Aorta (tissue), 5 donors: ENCODE data around the gene ZNF514. TPM values are rescaled to one million over a fixed set of nuclear protein-coding genes. Genes with fewer than 3 reads are reported as not detected.
A peak's percentile ranks its signal among the peaks of the same experiment; 100 is the strongest.
"Not testable (repeated sequence)": the region's sequence is repeated elsewhere in the genome, so short reads cannot be mapped to it uniquely, and the experiment has no call there.

Experiments used
- ATAC-seq: fragments of 200-7000 bp; cut with Tn5 transposase; one replicate; pipeline ENCODE4 v1.9.1; 2022; ENCODE audit warnings: moderate library complexity; ENCODE audit not compliant: low FRiP score
- DNase-seq, 2 donors: peaks; one replicate each; pipeline ENCODE4 v3.0.0-alpha.2; 2020
- H3K27ac ChIP-seq, 2 donors: one replicate each; pipeline ENCODE4 v1.5.1; 2013; ENCODE audit warnings: low read length in 2 of 2, mild to moderate bottlenecking in 2 of 2, moderate library complexity in 2 of 2, control low read depth in 1 of 2, inconsistent platforms in 1 of 2, low read depth in 1 of 2
- H3K27me3 ChIP-seq, 2 donors: one replicate each; pipeline ENCODE4 v1.6.1; 2013; ENCODE audit warnings: control low read depth in 1 of 2, low read length in 1 of 2, mild to moderate bottlenecking in 1 of 2, moderate library complexity in 1 of 2; ENCODE audit not compliant: insufficient read depth in 2 of 2, control insufficient read depth in 1 of 2
- H3K36me3 ChIP-seq, 2 donors: one replicate each; pipeline ENCODE4 v1.6.1; 2013; ENCODE audit warnings: control low read depth in 1 of 2, low read length in 1 of 2, mild to moderate bottlenecking in 1 of 2; ENCODE audit not compliant: insufficient read depth in 2 of 2, control insufficient read depth in 1 of 2
- H3K4me1 ChIP-seq, 2 donors: one replicate each; pipeline ENCODE4 v1.6.1; 2013; ENCODE audit warnings: low read length in 2 of 2, control low read depth in 1 of 2, mild to moderate bottlenecking in 1 of 2, moderate library complexity in 1 of 2; ENCODE audit not compliant: insufficient read depth in 2 of 2, control insufficient read depth in 1 of 2
- H3K4me3 ChIP-seq, 2 donors: one replicate each; pipeline ENCODE4 v1.5.1; 2013; ENCODE audit warnings: low read length in 2 of 2, control low read depth in 1 of 2, mild to moderate bottlenecking in 1 of 2
- H3K9me3 ChIP-seq: one replicate; pipeline ENCODE4 v1.6.1; 2013; ENCODE audit warnings: mild to moderate bottlenecking, low read length; ENCODE audit not compliant: control insufficient read depth
- WGBS, 2 donors: extraction: QIAGEN DNeasy Blood & Tissue Kit; methylation state at CpG; one replicate each; pipeline ENCODE4 v1.1.7; 2013; 5-methylcytosine and 5-hydroxymethylcytosine counted together
- intact Hi-C, 2 donors: fragments of 100-400 bp; cut with DNase I; formaldehyde crosslinking; loops; one replicate each; pipeline versions ENCODE4 v1.14.2 to v1.15.0; 2022
- polyA plus RNA-seq, 2 donors: library from polyadenylated mRNA; stranded (reverse); fragments of 200-250 nt; gene quantifications; one replicate each; pipeline ENCODE4 v1.2.3, GENCODE V29; 2013
- total RNA-seq, 2 donors: library from RNA; stranded (reverse); fragmentation: NEBNext Ultra II Directional; extraction: Animal tissue kit (Norgen Biotek cat#: 25700); gene quantifications; one replicate each; pipeline ENCODE4 v1.2.1, GENCODE V29; 2021
- donor health status: healthy with polysubstance abuse.
- donor health status: Bipolar disorder and iron deficiency.
- donor health status: DM: no; HTN: no; CAD: no.
- donor health status: DM: no; HTN: no; CAD: no.
- donor health status: DM: yes; HTN: yes; CAD: no.

The ZNF514 gene
- total and polyA plus RNA-seq, 4 donors, result 7.6 to 30.7 (median 15.4) TPM

- H3K4me3 ChIP-seq, result no peak overlapping the region
- no peaks in the 10 kb centered on the region for H3K27me3 ChIP-seq
- H3K27ac ChIP-seq, result no peak overlapping the region
- peaks cover 3% of the 10 kb centered on the region in 2 donors for H3K36me3 ChIP-seq
- 13 to 16% methylated on average over 7 of the region's 7 CpGs for WGBS, 2 donors
- no peaks in the 10 kb centered on the region for H3K9me3 ChIP-seq
- no peaks in the 10 kb centered on the region for H3K4me1 ChIP-seq
- peak; percentile 66 to 77 for DNase-seq
- intact Hi-C loops, result no loop called here
- no peak for ATAC-seq
Measured at GRCh38 chr2:95115418-95115817, 44.2 kb downstream of the ZNF514 start.

- H3K36me3 ChIP-seq, result peaks cover 5 to 11% of the 10 kb centered on the region in 2 donors
- 95 to 97% methylated on average over 7 of the region's 7 CpGs for WGBS, 2 donors
Measured at GRCh38 chr2:95113464-95113863, 46.2 kb downstream of the ZNF514 start.

DNA sequence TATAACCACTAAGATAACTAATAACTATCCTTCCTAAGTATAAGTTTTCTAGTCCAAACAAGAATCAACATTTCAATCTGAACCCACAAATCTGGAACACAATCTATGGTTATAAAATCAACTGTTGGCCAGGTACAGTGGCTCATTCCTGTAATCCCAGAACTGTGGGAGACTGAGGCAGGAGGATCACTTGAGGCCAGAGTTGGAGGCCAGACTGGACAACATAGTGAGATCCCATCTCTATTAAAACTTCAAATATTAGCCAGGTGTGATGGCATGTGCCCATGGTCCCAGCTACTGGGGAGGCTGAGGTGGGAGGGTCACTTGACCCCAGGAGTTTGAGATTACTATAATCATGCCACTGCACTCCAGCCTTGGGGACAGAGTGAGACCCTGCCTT, 49.3 kb downstream of the ZNF514 start:
- H3K4me3 ChIP-seq, result no peak overlapping the region
- no peaks in the 10 kb centered on the region for H3K9me3 ChIP-seq
- intact Hi-C loops, result no loop called here
- ATAC-seq (no peak), DNase-seq (no peak)
- no peaks in the 10 kb centered on the region for H3K27me3 ChIP-seq
- no peak overlapping the region for H3K27ac ChIP-seq
- H3K4me1 ChIP-seq, result no peaks in the 10 kb centered on the region
- H3K36me3 ChIP-seq, result peaks cover 8 to 11% of the 10 kb centered on the region in 2 donors

More at GRCh38 chr2:95113464-95113863, 46.2 kb downstream of the ZNF514 start:
- no peak for ATAC-seq
- Histone ChIP-seq H3K4me1 (no peaks in the 10 kb centered on the region), H3K4me3 (no peak overlapping the region), H3K27ac (no peak overlapping the region), H3K9me3 (no peaks in the 10 kb centered on the region), H3K27me3 (no peaks in the 10 kb centered on the region)
- no peak for DNase-seq
- intact Hi-C loops, result no loop called here

DNA sequence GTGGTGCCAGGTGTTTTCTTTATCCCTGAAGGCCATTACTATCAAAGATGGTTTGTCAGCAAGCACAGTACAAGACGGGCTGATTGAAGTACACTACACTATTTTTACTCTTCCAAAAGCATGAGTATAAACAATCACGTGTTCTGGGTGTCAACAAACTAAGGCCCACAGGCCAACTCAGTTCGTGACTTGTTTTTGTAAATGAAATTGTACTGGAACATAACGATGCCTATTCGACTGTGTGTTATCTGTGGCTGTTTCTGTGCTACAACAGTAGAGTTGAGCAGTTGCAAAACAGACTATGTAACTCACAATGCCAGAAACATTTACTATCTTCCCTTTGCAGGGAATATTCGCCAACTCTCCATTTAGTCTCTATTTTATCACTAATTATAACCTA, 50.4 kb downstream of the ZNF514 start:
- intact Hi-C loops, result no loop called here
- no peak for ATAC-seq
- WGBS, 2 donors, result 86% methylated on average over 6 of the region's 6 CpGs
- DNase-seq, result no peak
- Histone ChIP-seq H3K36me3 (peaks cover 7 to 11% of the 10 kb centered on the region in 2 donors), H3K4me3 (no peak overlapping the region), H3K27me3 (no peaks in the 10 kb centered on the region), H3K27ac (no peak overlapping the region), H3K4me1 (no peaks in the 10 kb centered on the region), H3K9me3 (no peaks in the 10 kb centered on the region)

DNA sequence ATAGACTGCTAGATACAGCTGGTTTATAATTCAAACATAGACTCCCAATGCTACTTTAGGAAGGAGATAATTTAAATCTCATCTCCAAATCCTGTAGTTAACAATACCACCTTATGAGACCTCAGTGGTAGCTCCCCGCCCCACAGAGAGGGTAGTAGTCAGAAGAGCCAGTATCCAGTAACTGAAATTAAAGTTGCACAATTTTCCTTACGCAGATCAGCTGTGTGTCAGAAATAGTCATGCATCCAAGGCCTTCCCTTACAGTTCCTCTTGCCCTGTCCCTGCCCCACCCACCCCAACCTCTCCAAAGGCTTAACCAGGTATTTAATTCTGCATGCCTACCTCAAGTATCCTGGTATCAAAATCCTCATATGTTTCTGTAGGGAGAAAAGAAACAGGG, 53.6 kb downstream of the ZNF514 start:
- H3K4me3 ChIP-seq, result no peak overlapping the region

DNA sequence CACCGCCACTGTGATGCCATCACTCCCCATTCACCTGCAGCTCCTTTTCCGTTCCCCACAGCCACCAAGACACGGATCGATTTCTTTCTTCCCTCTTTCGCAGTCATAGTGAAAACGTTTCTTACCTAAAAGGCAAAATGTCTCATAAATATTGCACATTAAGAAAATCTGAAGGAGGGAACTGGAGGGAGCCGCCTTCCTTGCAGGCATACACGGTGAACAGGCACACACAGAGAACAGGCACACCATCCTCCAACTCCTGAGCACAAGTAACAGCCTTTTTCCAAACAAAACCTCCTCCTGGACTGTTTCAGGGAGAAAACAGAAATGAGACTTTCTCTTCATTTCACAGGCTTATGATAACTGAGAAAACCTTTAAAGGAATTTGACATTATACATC, 55.0 kb downstream of the ZNF514 start:
- H3K36me3 ChIP-seq, result peaks cover 11 to 12% of the 10 kb centered on the region in 2 donors
- H3K4me3 ChIP-seq, result no peak overlapping the region
- H3K27ac ChIP-seq, result no peak overlapping the region
- WGBS, 2 donors, result 89 to 94% methylated on average over 8 of the region's 8 CpGs
- intact Hi-C loops, result no loop called here
- no peaks in the 10 kb centered on the region for H3K4me1 ChIP-seq
- DNase-seq (no peak), ATAC-seq (no peak)
- H3K9me3 ChIP-seq, result peaks cover 2% of the 10 kb centered on the region
- H3K27me3 ChIP-seq, result no peaks in the 10 kb centered on the region

More for the DNA sequence above, 53.6 kb downstream of the ZNF514 start:
- Histone ChIP-seq H3K4me1 (no peaks in the 10 kb centered on the region), H3K27me3 (no peaks in the 10 kb centered on the region), H3K27ac (no peak overlapping the region), H3K36me3 (peaks cover 8 to 9% of the 10 kb centered on the region in 2 donors), H3K9me3 (no peaks in the 10 kb centered on the region)
- intact Hi-C loops, result no loop called here
- ATAC-seq, result no peak
- 95 to 100% methylated on average over 2 of the region's 2 CpGs for WGBS, 2 donors
- DNase-seq, result no peak

DNA sequence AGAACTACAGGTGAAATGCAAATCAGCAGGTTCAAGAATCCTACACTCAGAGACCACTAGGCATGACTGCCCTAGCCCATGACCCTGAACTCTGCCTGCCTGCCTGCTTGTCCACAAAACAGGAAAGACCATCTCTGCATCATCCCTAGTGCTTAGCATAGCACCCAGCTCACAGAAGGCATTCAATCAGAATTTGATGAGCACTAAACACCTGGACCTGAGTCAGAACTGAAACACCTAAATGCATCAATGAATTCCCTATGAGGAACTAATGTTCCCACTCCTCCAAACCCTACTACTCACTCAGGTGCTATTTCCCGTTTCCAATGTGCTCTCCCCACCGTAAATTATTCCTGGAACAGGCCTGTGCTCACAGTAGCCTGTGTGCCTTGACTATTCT, 59.7 kb downstream of the ZNF514 start:
- intact Hi-C loops, result no loop called here

DNA sequence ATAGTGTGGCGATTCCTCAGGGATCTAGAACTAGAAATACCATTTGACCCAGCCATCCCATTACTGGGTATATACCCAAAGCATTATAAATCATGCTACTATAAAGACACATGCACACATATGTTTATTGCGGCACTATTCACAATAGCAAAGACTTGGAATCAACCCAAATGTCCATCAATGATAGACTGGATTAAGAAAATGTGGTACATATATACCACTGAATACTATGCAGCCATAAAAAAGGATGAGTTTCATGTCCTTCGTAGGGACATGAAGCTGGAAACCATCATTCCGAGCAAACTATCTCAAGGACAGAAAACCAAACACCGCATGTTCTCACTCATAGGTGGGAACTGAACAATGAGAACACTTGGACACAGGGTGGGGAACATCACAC, 61.4 kb downstream of the ZNF514 start:
- H3K27me3 ChIP-seq, ATAC-seq, intact Hi-C loops, H3K9me3 ChIP-seq, H3K4me3 ChIP-seq, H3K36me3 ChIP-seq, DNase-seq, H3K27ac ChIP-seq, H3K4me1 ChIP-seq: not testable (repeated sequence)
- WGBS, 2 donors, result 92 to 98% methylated on average over 5 of the region's 5 CpGs

More for the DNA sequence above, 59.7 kb downstream of the ZNF514 start:
- Histone ChIP-seq H3K27ac (no peak overlapping the region), H3K9me3 (peaks cover 2% of the 10 kb centered on the region), H3K36me3 (peaks cover 7% of the 10 kb centered on the region in 2 donors), H3K27me3 (no peaks in the 10 kb centered on the region), H3K4me1 (no peaks in the 10 kb centered on the region), H3K4me3 (no peak overlapping the region)
- 89 to 91% methylated on average over 2 of the region's 2 CpGs for WGBS, 2 donors
- ATAC-seq (no peak), DNase-seq (no peak)
